HepG2 (cell line): ENCODE measurements around the gene PCYOX1L. TPM values are rescaled to one million over a fixed set of nuclear protein-coding genes. Genes with fewer than 3 reads are reported as not detected.

Experiments
- ARNT ChIP-seq: fragments of 450-650 bp; IDR thresholded peaks from 2 replicates; pipeline ENCODE4 v1.6.1; 2017
- CAMTA2 ChIP-seq: sonication (generic); formaldehyde crosslinking; IDR thresholded peaks from 2 replicates; pipeline ENCODE4 v1.4.0; 2020; ENCODE audit warnings: mild to moderate bottlenecking, missing genetic modification reagents, borderline replicate concordance
- CREB1 ChIP-seq, 2 experiments: fragments of 450-650 bp in 1 of 2; IDR thresholded peaks; 2 replicates each; pipeline ENCODE4 v1.6.1; 2016 to 2017; ENCODE audit warnings: control low read depth in 1 of 2, mild to moderate bottlenecking in 1 of 2, missing compliant biosample characterization in 1 of 2, missing genetic modification characterization in 1 of 2
- KAT2B ChIP-seq: fragments of 150-350 bp; IDR thresholded peaks from 2 replicates; pipeline ENCODE4 v1.6.1; 2014; ENCODE audit warnings: low read depth, low read length, borderline replicate concordance
- MYC ChIP-seq: sonication (generic); formaldehyde crosslinking; IDR thresholded peaks from 2 replicates; pipeline ENCODE4 v1.9.0; 2021; ENCODE audit warnings: missing genetic modification reagents, borderline replicate concordance
- NFIC ChIP-seq: IDR thresholded peaks from 2 replicates; pipeline ENCODE4 v1.6.1; 2012; ENCODE audit warnings: mild to moderate bottlenecking, low read length, inconsistent platforms
- NR1H2 ChIP-seq: sonication (generic); formaldehyde crosslinking; IDR thresholded peaks from 2 replicates; pipeline ENCODE4 v1.8.1; 2022; ENCODE audit warnings: low read depth, missing genetic modification reagents, borderline replicate concordance
- PPARG ChIP-seq: conservative IDR thresholded peaks from 2 replicates; pipeline ENCODE4 v1.6.1; 2016; ENCODE audit warnings: missing biosample characterization, missing genetic modification reagents
- RAD21 ChIP-seq: fragments of 450-650 bp; formaldehyde crosslinking; IDR thresholded peaks from 2 replicates; pipeline ENCODE4 v1.5.0; 2020; ENCODE audit warnings: mild to moderate bottlenecking
- RAD51 ChIP-seq: fragments of 450-650 bp; IDR thresholded peaks from 2 replicates; pipeline ENCODE4 v1.6.1; 2016; ENCODE audit warnings: borderline replicate concordance
- SNRNP70 ChIP-seq: fragments of 200-400 bp; formaldehyde crosslinking; IDR thresholded peaks from 2 replicates; pipeline ENCODE4 v1.6.1; 2017; ENCODE audit warnings: mild to moderate bottlenecking, low read depth, low read length, moderate library complexity
- STAG1 ChIP-seq: sonication (generic); formaldehyde crosslinking; IDR thresholded peaks from 2 replicates; pipeline ENCODE4 v1.4.0; 2020; ENCODE audit warnings: missing genetic modification reagents
- THAP9 ChIP-seq: sonication (generic); formaldehyde crosslinking; IDR thresholded peaks from 2 replicates; pipeline ENCODE4; 2020; ENCODE audit warnings: missing genetic modification reagents, mild to moderate bottlenecking, borderline replicate concordance
- THYN1 ChIP-seq: sonication (generic); formaldehyde crosslinking; IDR thresholded peaks from 2 replicates; pipeline ENCODE4 v1.8.1; 2023; ENCODE audit warnings: low read depth, mild to moderate bottlenecking, moderate library complexity, missing genetic modification reagents, borderline replicate concordance
- ZBTB20 ChIP-seq: sonication (generic); formaldehyde crosslinking; IDR thresholded peaks from 2 replicates; pipeline ENCODE4 v1.8.1; 2023; ENCODE audit warnings: missing genetic modification reagents, low read depth, mild to moderate bottlenecking, borderline replicate concordance
- ZBTB49 ChIP-seq: sonication (generic); formaldehyde crosslinking; IDR thresholded peaks from 2 replicates; pipeline ENCODE4 v1.4.0; 2020; ENCODE audit warnings: missing genetic modification reagents, borderline replicate concordance
- ZIK1 ChIP-seq: sonication (generic); formaldehyde crosslinking; IDR thresholded peaks from 2 replicates; pipeline ENCODE4 v1.5.0; 2020; ENCODE audit warnings: mild to moderate bottlenecking, low read depth, missing genetic modification reagents, borderline replicate concordance
- ZKSCAN1 ChIP-seq: fragments of 150-350 bp; IDR thresholded peaks from 2 replicates; pipeline ENCODE4 v1.6.1; 2014; ENCODE audit warnings: low read length
- ZNF20 ChIP-seq: sonication (generic); formaldehyde crosslinking; IDR thresholded peaks from 2 replicates; pipeline ENCODE4 v1.4.0; 2020; ENCODE audit warnings: mild to moderate bottlenecking, moderate library complexity, missing genetic modification reagents
- ZNF564 ChIP-seq: sonication (generic); formaldehyde crosslinking; IDR thresholded peaks from 2 replicates; pipeline ENCODE4 v1.8.1; 2023; ENCODE audit warnings: mild to moderate bottlenecking, missing genetic modification reagents
- ZNF570 ChIP-seq: sonication (generic); formaldehyde crosslinking; IDR thresholded peaks from 2 replicates; pipeline ENCODE4 v1.4.0; 2020; ENCODE audit warnings: mild to moderate bottlenecking, missing genetic modification reagents, borderline replicate concordance
- ZNF747 ChIP-seq: sonication (generic); formaldehyde crosslinking; IDR thresholded peaks from 2 replicates; pipeline ENCODE4 v1.8.1; 2023; ENCODE audit warnings: missing genetic modification reagents, mild to moderate bottlenecking, borderline replicate concordance
- ZNF841 ChIP-seq: sonication (generic); formaldehyde crosslinking; IDR thresholded peaks from 2 replicates; pipeline ENCODE4 v1.8.1; 2023; ENCODE audit warnings: missing genetic modification reagents, borderline replicate concordance
- ZSCAN29 ChIP-seq: sonication (generic); formaldehyde crosslinking; conservative IDR thresholded peaks from 2 replicates; pipeline ENCODE4 v1.4.0; 2020; ENCODE audit warnings: mild to moderate bottlenecking, missing genetic modification reagents
- ZSCAN5A ChIP-seq: sonication (generic); formaldehyde crosslinking; IDR thresholded peaks from 2 replicates; pipeline ENCODE4 v1.8.0; 2022; ENCODE audit warnings: mild to moderate bottlenecking, missing genetic modification reagents, borderline replicate concordance
- polyA plus RNA-seq, 8 experiments: library from polyadenylated mRNA; depleted of rRNA in 3 of 8; stranded (reverse) in 7 of 8; unstranded in 1 of 8; fragments of >200 nt; fragmentation: Illumina TruSeq in 4 of 8; extraction: Trizol in 4 of 8; gene quantifications; 2 replicates each; pipeline versions ENCODE4 v1.2.1 to v1.2.3, GENCODE V29; 2011 to 2016; ENCODE audit warnings: low read depth in 4 of 8, missing spikeins in 1 of 8, mixed read lengths in 1 of 8; ENCODE audit not compliant: insufficient read depth in 1 of 8
- total RNA-seq, 5 experiments: library from RNA; depleted of rRNA; stranded (reverse); fragments of >200 nt; fragmentation: Illumina TruSeq; extraction: Trizol; gene quantifications; 2 replicates each; pipeline ENCODE4 v1.2.3, GENCODE V29; 2016; ENCODE audit warnings: low read depth in 1 of 5

Gene PCYOX1L
- total and polyA plus RNA-seq, 2 of the 13 experiments (the other 11 are each of a cell fraction or from before 2014, with no cell fraction given): 1.00 to 3.7 TPM

GRCh38 chr5:149380466-149381121 is 22.7 kb downstream of the PCYOX1L start (continued):
- no peak; the same call in 1 of the 2 replicates for TF ChIP-seq THAP9 (CRISPR knock-in tag)
- TF ChIP-seq RAD51: no peak
- TF ChIP-seq SNRNP70: no peak
- no peak for TF ChIP-seq ZSCAN29
- TF ChIP-seq KAT2B: no peak
- no peak for TF ChIP-seq ZBTB49 (CRISPR knock-in tag)
- no peak for TF ChIP-seq ZKSCAN1
- no peak for TF ChIP-seq RAD21 (CRISPR knock-in tag)
- no peak for TF ChIP-seq ZNF564 (CRISPR knock-in tag)
- TF ChIP-seq ZIK1 (CRISPR knock-in tag): 0 out of 2 replicates have a peak, but pooled peaks have one; percentile 43
- no peak; the same call in 1 of the 2 replicates for TF ChIP-seq MYC (CRISPR knock-in tag)
- TF ChIP-seq NR1H2 (CRISPR knock-in tag): no peak
- no peak for TF ChIP-seq ZBTB20 (CRISPR knock-in tag)
- TF ChIP-seq ZNF570 (CRISPR knock-in tag): no peak
- no peak for TF ChIP-seq STAG1 (CRISPR knock-in tag)
- TF ChIP-seq ZNF841: no peak
- no peak for TF ChIP-seq ZSCAN5A (CRISPR knock-in tag)
- TF ChIP-seq ZNF20: no peak
- no peak for TF ChIP-seq ZNF747 (CRISPR knock-in tag)
- TF ChIP-seq PPARG (CRISPR knock-in tag): no peak
- no peak for TF ChIP-seq CREB1 (IDR thresholded peaks at IDR 0.05)
- no peak for TF ChIP-seq CREB1 (CRISPR knock-in tag; IDR thresholded peaks at IDR 0.05)
- TF ChIP-seq NFIC: no peak
- TF ChIP-seq CAMTA2: no peak
- TF ChIP-seq ARNT: no peak
- TF ChIP-seq THYN1 (CRISPR knock-in tag): no peak
